NB4 (cell line): ENCODE results near the gene FA2H.
"Not testable (repeated sequence)": the region's sequence is repeated elsewhere in the genome, so short reads cannot be mapped to it uniquely, and the experiment has no call there.

Experiments used
- DNase-seq: peaks from one replicate; pipeline ENCODE4 v3.0.0; 2010; ENCODE audit warnings: low read depth
- H3K4me3 ChIP-seq: one replicate; pipeline ENCODE4 v1.5.1; 2011; ENCODE audit warnings: mild to moderate bottlenecking, low read depth, low read length, moderate library complexity
- MYC ChIP-seq: IDR thresholded peaks from 2 replicates; pipeline ENCODE4 v1.6.1; 2011; ENCODE audit warnings: low read depth, low read length
- POLR2A ChIP-seq: IDR thresholded peaks from 2 replicates; pipeline ENCODE4 v1.6.1; 2011; ENCODE audit warnings: mild to moderate bottlenecking; ENCODE audit not compliant: insufficient read length; ENCODE audit errors: extremely low read depth
- TF ChIP-seq, protein P1 (sequence below): IDR thresholded peaks from 2 replicates; pipeline ENCODE4 v1.6.1; 2011; ENCODE audit warnings: low read depth, low read length
- TF ChIP-seq, protein P2 (sequence below): IDR thresholded peaks from one replicate; pipeline ENCODE4 v1.5.1; 2012; ENCODE audit warnings: low read depth, low read length

FA2H gene

DNA sequence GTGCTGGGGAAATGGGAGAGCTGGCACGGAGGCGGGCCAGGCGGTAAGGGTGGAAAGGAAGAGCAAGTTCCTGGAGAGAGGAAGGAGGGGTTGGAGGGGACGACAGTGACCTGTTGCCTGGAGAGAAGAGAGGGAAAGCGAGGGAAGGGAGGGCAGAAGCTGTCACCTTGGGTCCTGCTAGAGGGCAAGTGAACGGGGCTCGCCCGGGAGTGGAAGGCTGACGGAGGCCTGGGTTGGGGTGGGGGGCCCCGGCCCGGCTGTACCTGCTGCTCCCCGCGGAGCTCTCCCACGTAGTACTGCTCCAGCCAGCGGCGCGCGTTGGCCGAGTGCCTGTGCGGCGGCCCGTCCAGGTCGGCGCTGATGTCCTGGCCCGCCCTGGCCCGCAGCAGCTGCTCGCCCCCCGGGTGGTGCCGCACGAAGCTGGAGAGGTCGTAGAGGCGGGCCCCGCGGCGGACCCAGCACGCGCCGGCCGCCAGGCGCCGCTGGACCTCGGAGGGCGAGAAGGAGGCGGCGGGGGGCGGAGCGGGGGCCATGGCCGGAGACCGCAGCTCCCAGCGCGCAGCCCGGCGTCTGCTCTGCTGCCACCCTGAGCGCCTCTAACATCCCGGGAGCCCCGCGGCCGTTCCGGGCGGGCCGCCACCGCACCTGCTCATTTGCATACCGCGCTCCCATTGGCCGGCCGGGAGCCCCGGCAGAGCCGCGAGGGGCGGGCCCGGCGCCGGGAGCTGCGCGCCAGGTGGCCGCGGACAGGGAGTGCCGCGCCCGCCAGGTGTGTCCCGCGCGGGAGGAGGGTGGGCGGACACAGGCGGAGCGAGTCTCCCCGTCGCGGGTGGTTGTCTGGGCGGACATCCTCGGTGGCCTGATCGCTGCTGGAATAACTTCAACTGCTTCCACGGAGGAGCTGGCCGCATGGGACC is at the start of gene FA2H:
Gene FA2H (minus strand): TSS at position 598 of the 917 bp plus-strand sequence. CDS start 65 bp downstream, at position 533.
- peak within 1 kb of the TSS; percentile 27 for H3K4me3 ChIP-seq
- TF ChIP-seq, protein P1, sequence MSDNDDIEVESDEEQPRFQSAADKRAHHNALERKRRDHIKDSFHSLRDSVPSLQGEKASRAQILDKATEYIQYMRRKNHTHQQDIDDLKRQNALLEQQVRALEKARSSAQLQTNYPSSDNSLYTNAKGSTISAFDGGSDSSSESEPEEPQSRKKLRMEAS = no peak
- TF ChIP-seq MYC = no peak
- TF ChIP-seq, protein P2, sequence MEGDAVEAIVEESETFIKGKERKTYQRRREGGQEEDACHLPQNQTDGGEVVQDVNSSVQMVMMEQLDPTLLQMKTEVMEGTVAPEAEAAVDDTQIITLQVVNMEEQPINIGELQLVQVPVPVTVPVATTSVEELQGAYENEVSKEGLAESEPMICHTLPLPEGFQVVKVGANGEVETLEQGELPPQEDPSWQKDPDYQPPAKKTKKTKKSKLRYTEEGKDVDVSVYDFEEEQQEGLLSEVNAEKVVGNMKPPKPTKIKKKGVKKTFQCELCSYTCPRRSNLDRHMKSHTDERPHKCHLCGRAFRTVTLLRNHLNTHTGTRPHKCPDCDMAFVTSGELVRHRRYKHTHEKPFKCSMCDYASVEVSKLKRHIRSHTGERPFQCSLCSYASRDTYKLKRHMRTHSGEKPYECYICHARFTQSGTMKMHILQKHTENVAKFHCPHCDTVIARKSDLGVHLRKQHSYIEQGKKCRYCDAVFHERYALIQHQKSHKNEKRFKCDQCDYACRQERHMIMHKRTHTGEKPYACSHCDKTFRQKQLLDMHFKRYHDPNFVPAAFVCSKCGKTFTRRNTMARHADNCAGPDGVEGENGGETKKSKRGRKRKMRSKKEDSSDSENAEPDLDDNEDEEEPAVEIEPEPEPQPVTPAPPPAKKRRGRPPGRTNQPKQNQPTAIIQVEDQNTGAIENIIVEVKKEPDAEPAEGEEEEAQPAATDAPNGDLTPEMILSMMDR = no peak
- TF ChIP-seq POLR2A = no peak
- peak; percentile 87 for DNase-seq

GRCh38 chr16:74817851-74818250 is 43.2 kb upstream of the FA2H start:
- TF ChIP-seq POLR2A (no peak), MYC (no peak)
- TF ChIP-seq, protein P1 = no peak
- TF ChIP-seq, protein P2 = no peak
- DNase-seq = no peak
- H3K4me3 ChIP-seq = no peak overlapping the region

- no peak for TF ChIP-seq POLR2A
- TF ChIP-seq, protein P2 = peak; percentile 95
- TF ChIP-seq MYC = peak; percentile 85
- TF ChIP-seq, protein P1 = peak; percentile 85
- peak; percentile 86 for DNase-seq
Measured at GRCh38 chr16:74813109-74813641, 38.6 kb upstream of the FA2H start.

GRCh38 chr16:74811911-74812310 is 37.3 kb upstream of the FA2H start:
- H3K4me3 ChIP-seq = no peak overlapping the region
- DNase-seq = no peak
- TF ChIP-seq, protein P1 = no peak
- TF ChIP-seq, protein P2 = no peak
- no peak for TF ChIP-seq POLR2A
- TF ChIP-seq MYC = no peak

More at GRCh38 chr16:74813109-74813641, 38.6 kb upstream of the FA2H start:
- no peak overlapping the region for H3K4me3 ChIP-seq

- not testable (repeated sequence) for H3K4me3 ChIP-seq, DNase-seq
Measured at GRCh38 chr16:74811216-74811615, 36.6 kb upstream of the FA2H start.

DNA sequence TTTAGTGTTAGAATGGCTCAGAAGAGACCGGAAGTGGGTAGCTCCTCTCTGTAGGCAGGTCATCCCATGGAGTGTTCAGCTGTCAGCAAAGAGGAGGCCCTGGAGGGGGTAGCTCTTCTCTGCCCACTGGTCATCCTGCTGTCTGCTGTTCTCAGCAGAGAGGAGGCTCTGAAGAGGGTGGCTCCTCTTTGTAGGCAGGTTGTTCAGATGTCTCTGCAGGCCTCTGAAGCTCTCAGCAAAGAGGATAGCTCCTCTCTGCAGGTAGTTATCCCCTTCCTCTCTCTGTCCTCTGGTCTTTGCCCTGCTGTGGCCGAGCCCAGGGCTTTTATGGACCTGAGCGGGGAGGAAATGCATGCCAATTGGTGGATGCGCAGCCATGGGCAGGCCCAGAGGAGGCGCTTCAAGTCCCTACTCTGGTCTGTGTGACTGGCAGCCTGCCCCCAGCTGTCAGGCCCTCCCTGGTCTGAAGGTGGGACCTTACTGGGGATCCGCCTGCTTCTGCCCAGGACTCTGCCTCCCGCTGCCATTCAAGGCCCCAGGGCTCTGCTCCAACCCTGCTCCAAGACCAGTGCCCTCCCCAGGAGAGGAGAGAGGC is 32.5 kb upstream of the FA2H start:
- DNase-seq = no peak
- H3K4me3 ChIP-seq = no peak overlapping the region
- TF ChIP-seq, protein P1 = no peak
